Activated CD8-positive, alpha-beta memory T cell treated with anti-CD3 and anti-CD28 coated beads, Interleukin-2, amount 10 ng/mL, durations not matched to agents 7 days and 5 days (primary cell): ENCODE results near the gene FAM131C. TPM values are rescaled to one million over a fixed set of nuclear protein-coding genes. Genes with fewer than 3 reads are reported as not detected.
"Not testable (repeated sequence)": the region's sequence is repeated elsewhere in the genome, so short reads cannot be mapped to it uniquely, and the experiment has no call there.

ENCODE experiments used
- ATAC-seq: fragments of 150-1000 bp; cut with Tn5 transposase; one replicate; pipeline ENCODE4 v1.10.0; 2021; ENCODE audit warnings: moderate library complexity
- CTCF ChIA-PET: fragments of 350-600 bp; sonication (Branson Sonifier 250); formaldehyde crosslinking; loops from one replicate; lab custom pipeline; 2021; ENCODE audit warnings: antibody characterized with exemption; lab: Charles Lee
- DNase-seq: peaks from one replicate; pipeline ENCODE4 v3.0.0-alpha.2; 2020
- H3K27ac Mint-ChIP-seq: one replicate; pipeline ENCODE4 v1.8.0; 2021; ENCODE audit warnings: mild to moderate bottlenecking, mixed read lengths
- H3K27me3 Mint-ChIP-seq: one replicate; pipeline ENCODE4 v1.8.0; 2021; ENCODE audit warnings: mixed read lengths
- H3K36me3 Mint-ChIP-seq: one replicate; pipeline ENCODE4 v1.8.0; 2021; ENCODE audit warnings: mild to moderate bottlenecking, mixed read lengths
- H3K4me1 Mint-ChIP-seq: one replicate; pipeline ENCODE4 v1.8.0; 2021; ENCODE audit warnings: mixed read lengths
- H3K4me3 Mint-ChIP-seq: one replicate; pipeline ENCODE4 v1.8.0; 2021; ENCODE audit warnings: mild to moderate bottlenecking, moderate library complexity, mixed read lengths
- H3K9me3 Mint-ChIP-seq: one replicate; pipeline ENCODE4 v1.8.0; 2022; ENCODE audit warnings: low read depth, mixed read lengths
- total RNA-seq, 2 experiments: library from RNA; stranded (reverse); gene quantifications; one replicate each; pipeline ENCODE4 v1.2.3, GENCODE V29; 2021

FAM131C gene
- total RNA-seq, 2 experiments from 2014 or later, result 0.91 to 1.8 TPM

GRCh38 chr1:16114527-16115467, 41.3 kb upstream of the FAM131C start:
- CTCF ChIA-PET, result no interaction called here
- DNase-seq, result no peak
- Mint-ChIP-seq H3K4me3 (no peak overlapping the region), H3K27me3 (peaks cover 3% of the 10 kb centered on the region), H3K27ac (no peak overlapping the region), H3K4me1 (no peaks in the 10 kb centered on the region), H3K36me3 (no peaks in the 10 kb centered on the region), H3K9me3 (no peaks in the 10 kb centered on the region)
- no peak for ATAC-seq

- DNase-seq (no peak), ATAC-seq (no peak)
- Mint-ChIP-seq H3K9me3 (peaks cover 3% of the 10 kb centered on the region), H3K4me3 (no peak overlapping the region), H3K27me3 (peaks cover 6% of the 10 kb centered on the region), H3K4me1 (no peaks in the 10 kb centered on the region), H3K36me3 (no peaks in the 10 kb centered on the region), H3K27ac (no peak overlapping the region)
- CTCF ChIA-PET, result interaction anchor here (1.4 kb wide), 1 partner anchor 34 kb away, joined by 6 read pairs; no protein-coding TSS in a partner anchor
These were observed 39.4 kb upstream of the FAM131C start for GRCh38 chr1:16112596-16113555.

GRCh38 chr1:16111771-16112595, 38.5 kb upstream of the FAM131C start:
- no peak for ATAC-seq
- H3K36me3 Mint-ChIP-seq, result no peaks in the 10 kb centered on the region
- no peak overlapping the region for H3K4me3 Mint-ChIP-seq
- no peak for DNase-seq
- H3K27me3 Mint-ChIP-seq, result peaks cover 15% of the 10 kb centered on the region
- CTCF ChIA-PET, result interaction anchor here (1.4 kb wide), 1 partner anchor 33 kb away, joined by 6 read pairs; no protein-coding TSS in a partner anchor
- peaks cover 3% of the 10 kb centered on the region for H3K9me3 Mint-ChIP-seq
- H3K27ac Mint-ChIP-seq, result no peak overlapping the region
- H3K4me1 Mint-ChIP-seq, result no peaks in the 10 kb centered on the region

- CTCF ChIA-PET, result no interaction called here
These were observed 37.4 kb upstream of the FAM131C start for GRCh38 chr1:16110884-16111283.

GRCh38 chr1:16110456-16110855, 37.0 kb upstream of the FAM131C start:
- Mint-ChIP-seq H3K36me3 (no peaks in the 10 kb centered on the region), H3K27me3 (peaks cover 29% of the 10 kb centered on the region), H3K4me3 (no peak overlapping the region), H3K27ac (no peak overlapping the region), H3K4me1 (no peaks in the 10 kb centered on the region), H3K9me3 (peaks cover 3% of the 10 kb centered on the region)
- CTCF ChIA-PET, result no interaction called here
- ATAC-seq (no peak), DNase-seq (no peak)

More at GRCh38 chr1:16110884-16111283, 37.4 kb upstream of the FAM131C start:
- H3K36me3 Mint-ChIP-seq, result no peaks in the 10 kb centered on the region
- H3K27me3 Mint-ChIP-seq, result peaks cover 26% of the 10 kb centered on the region
- peaks cover 3% of the 10 kb centered on the region for H3K9me3 Mint-ChIP-seq
- no peak overlapping the region for H3K4me3 Mint-ChIP-seq
- no peak for DNase-seq
- H3K27ac Mint-ChIP-seq, result no peak overlapping the region
- ATAC-seq, result no peak
- H3K4me1 Mint-ChIP-seq, result no peaks in the 10 kb centered on the region

GRCh38 chr1:16109571-16109970, 36.1 kb upstream of the FAM131C start:
- no peaks in the 10 kb centered on the region for H3K4me1 Mint-ChIP-seq
- DNase-seq, result no peak
- peaks cover 36% of the 10 kb centered on the region for H3K27me3 Mint-ChIP-seq
- peaks cover 3% of the 10 kb centered on the region for H3K9me3 Mint-ChIP-seq
- no peak overlapping the region for H3K4me3 Mint-ChIP-seq
- no peaks in the 10 kb centered on the region for H3K36me3 Mint-ChIP-seq
- CTCF ChIA-PET, result no interaction called here
- ATAC-seq, result no peak
- H3K27ac Mint-ChIP-seq, result no peak overlapping the region

- peaks cover 49% of the 10 kb centered on the region for H3K27me3 Mint-ChIP-seq
- H3K4me3 Mint-ChIP-seq, DNase-seq, H3K27ac Mint-ChIP-seq, H3K4me1 Mint-ChIP-seq, ATAC-seq, H3K9me3 Mint-ChIP-seq, H3K36me3 Mint-ChIP-seq: not testable (repeated sequence)
- CTCF ChIA-PET, result interaction anchor here (0.8 kb wide), 1 partner anchor 28 kb away, joined by 4 read pairs; no protein-coding TSS in a partner anchor
These were observed 33.6 kb upstream of the FAM131C start for GRCh38 chr1:16107039-16107438.

GRCh38 chr1:16101623-16102022, 28.2 kb upstream of the FAM131C start:
- H3K36me3 Mint-ChIP-seq, result no peaks in the 10 kb centered on the region
- no peak overlapping the region for H3K27ac Mint-ChIP-seq

GRCh38 chr1:16099412-16099811, 26.0 kb upstream of the FAM131C start:
- ATAC-seq, result no peak
- CTCF ChIA-PET, result no interaction called here
- no peaks in the 10 kb centered on the region for H3K36me3 Mint-ChIP-seq
- no peak for DNase-seq
- peaks cover 37% of the 10 kb centered on the region for H3K27me3 Mint-ChIP-seq
- no peak overlapping the region for H3K4me3 Mint-ChIP-seq
- H3K9me3 Mint-ChIP-seq, result no peaks in the 10 kb centered on the region
- no peak overlapping the region for H3K27ac Mint-ChIP-seq
- no peaks in the 10 kb centered on the region for H3K4me1 Mint-ChIP-seq

More at GRCh38 chr1:16101623-16102022, 28.2 kb upstream of the FAM131C start:
- H3K4me3 Mint-ChIP-seq, result no peak overlapping the region
- ATAC-seq (no peak), DNase-seq (no peak)
- no peaks in the 10 kb centered on the region for H3K4me1 Mint-ChIP-seq
- CTCF ChIA-PET, result no interaction called here
- no peaks in the 10 kb centered on the region for H3K9me3 Mint-ChIP-seq
- peaks cover 43% of the 10 kb centered on the region for H3K27me3 Mint-ChIP-seq

- Mint-ChIP-seq H3K4me1 (no peaks in the 10 kb centered on the region), H3K4me3 (no peak overlapping the region), H3K36me3 (no peaks in the 10 kb centered on the region), H3K27ac (no peak overlapping the region), H3K27me3 (peaks cover 28% of the 10 kb centered on the region), H3K9me3 (no peaks in the 10 kb centered on the region)
- ATAC-seq (no peak), DNase-seq (no peak)
- CTCF ChIA-PET, result no interaction called here
These were observed 22.0 kb upstream of the FAM131C start for GRCh38 chr1:16095447-16095846.

GRCh38 chr1:16094453-16095158, 21.2 kb upstream of the FAM131C start:
- H3K9me3 Mint-ChIP-seq, result no peaks in the 10 kb centered on the region
- CTCF ChIA-PET, result no interaction called here
- H3K4me3 Mint-ChIP-seq, result no peak overlapping the region
- H3K27ac Mint-ChIP-seq, result no peak overlapping the region
- ATAC-seq (no peak), DNase-seq (no peak)
- peaks cover 28% of the 10 kb centered on the region for H3K27me3 Mint-ChIP-seq
- H3K36me3 Mint-ChIP-seq, result no peaks in the 10 kb centered on the region
- H3K4me1 Mint-ChIP-seq, result no peaks in the 10 kb centered on the region

- Mint-ChIP-seq H3K36me3 (no peaks in the 10 kb centered on the region), H3K4me1 (no peaks in the 10 kb centered on the region), H3K27ac (no peak overlapping the region), H3K9me3 (no peaks in the 10 kb centered on the region), H3K27me3 (peaks cover 24% of the 10 kb centered on the region), H3K4me3 (no peak overlapping the region)
- CTCF ChIA-PET, result interaction anchor here (0.6 to 1.6 kb wide), 4 partner anchors 15 to 107 kb away, joined by 3 to 5 read pairs (median 4); no protein-coding TSS in a partner anchor
- DNase-seq (no peak), ATAC-seq (no peak)
These were observed 20.2 kb upstream of the FAM131C start for GRCh38 chr1:16093611-16094010.
